Endothelial cell of umbilical vein (primary cell): ENCODE measurements around the gene UGT2A2. TPM values are rescaled to one million over a fixed set of nuclear protein-coding genes. Genes with fewer than 3 reads are reported as not detected.

Experiments
- Bru-seq: library from RNA; stranded (reverse); fragments of 400-500 nt; gene quantifications from one replicate; lab custom pipeline; 2021; lab: Mats Ljungman, UMichigan
- BruChase-seq, 2 experiments: library from RNA; stranded (reverse); fragments of 400-500 nt; gene quantifications; one replicate each; lab custom pipeline; 2021; lab: Mats Ljungman, UMichigan
- BruUV-seq: library from RNA; stranded (reverse); fragments of 400-500 nt; replicated peaks from 2 replicates; lab custom pipeline; 2021; lab: Mats Ljungman, UMichigan
- CTCF ChIA-PET: fragments of 300-600, 350-600 bp; sonication (Branson Sonifier 250); formaldehyde crosslinking; loops from one replicate; lab custom pipeline; 2021; ENCODE audit warnings: antibody characterized with exemption, inconsistent platforms; lab: Charles Lee
- POLR2A ChIA-PET: fragments of 300-600, 350-600 bp; sonication (Branson Sonifier 250); formaldehyde crosslinking; loops from one replicate; lab custom pipeline; 2021; ENCODE audit warnings: antibody characterized with exemption, inconsistent platforms; lab: Charles Lee
- DNase-seq: peaks from one replicate; pipeline ENCODE4 v3.0.0-alpha.2; 2011; ENCODE audit warnings: low read depth, low spot score
- FAIRE-seq: peaks from 2 replicates; lab custom pipeline; 2011; peaks lifted over from hg19 to GRCh38; lab: Jason Lieb, UNC
- H2AFZ ChIP-seq: 2 replicates; pipeline ENCODE4 v1.6.0; 2012; ENCODE audit warnings: low read depth, low read length, control low read depth, inconsistent platforms
- H3K27ac ChIP-seq: 2 replicates; pipeline ENCODE4 v1.5.1; 2011; ENCODE audit warnings: low read depth, mild to moderate bottlenecking, control low read depth, low read length, moderate library complexity; ENCODE audit not compliant: insufficient read depth
- H3K27me3 ChIP-seq, 2 experiments: 2 replicates each; pipeline versions ENCODE4 v1.6.0 to v1.6.1; 2011; ENCODE audit warnings: low read length in 2 of 2, mixed read lengths in 1 of 2; ENCODE audit not compliant: control insufficient read depth in 2 of 2, insufficient read depth in 2 of 2
- H3K36me3 ChIP-seq, 2 experiments: 2 replicates in 1 of 2; 3 replicates in 1 of 2; pipeline ENCODE4 v1.5.1; 2011; ENCODE audit warnings: low read length in 2 of 2, mild to moderate bottlenecking in 1 of 2, moderate library complexity in 1 of 2; ENCODE audit not compliant: control insufficient read depth in 2 of 2, insufficient read depth in 2 of 2; ENCODE audit errors: extremely low read depth in 1 of 2
- H3K4me1 ChIP-seq: 3 replicates; pipeline ENCODE4 v1.5.1; 2011; ENCODE audit warnings: mild to moderate bottlenecking, low read length; ENCODE audit not compliant: control insufficient read depth, insufficient read depth; ENCODE audit errors: extremely low read depth
- H3K4me2 ChIP-seq: 2 replicates; pipeline ENCODE4 v1.6.1; 2011; ENCODE audit warnings: low read length, control low read depth, mixed read lengths; ENCODE audit not compliant: insufficient read depth
- H3K4me3 ChIP-seq, 3 experiments: fragments of 200-600 bp in 1 of 3; sonication (generic), shearing (Covaris generic) in 1 of 3; replicated peaks in 1 of 3; 2 replicates each; pipeline ENCODE4 v1.5.1; 2011 to 2016; ENCODE audit warnings: control low read depth in 3 of 3, low read length in 3 of 3, mild to moderate bottlenecking in 2 of 3, inconsistent platforms in 1 of 3, low read depth in 1 of 3, moderate library complexity in 1 of 3; ENCODE audit not compliant: insufficient read depth in 1 of 3
- H3K79me2 ChIP-seq: 2 replicates; pipeline ENCODE4 v1.6.0; 2012; ENCODE audit warnings: low read length, inconsistent platforms; ENCODE audit not compliant: control insufficient read depth, insufficient read depth
- H3K9ac ChIP-seq: replicated peaks from 2 replicates; pipeline ENCODE3; 2011; ENCODE audit warnings: low read length, control low read depth; ENCODE audit not compliant: insufficient read depth; ENCODE audit errors: extremely low read depth
- H3K9me1 ChIP-seq: replicated peaks from 3 replicates; pipeline ENCODE4 v1.6.0; 2011; ENCODE audit warnings: mild to moderate bottlenecking, low read length; ENCODE audit not compliant: control insufficient read depth, insufficient read depth; ENCODE audit errors: extremely low read depth
- H3K9me3 ChIP-seq: replicated peaks from 2 replicates; pipeline ENCODE4 v1.5.1; 2012; ENCODE audit warnings: low read length, inconsistent platforms; ENCODE audit not compliant: control insufficient read depth, insufficient read depth
- H4K20me1 ChIP-seq: replicated peaks from 2 replicates; pipeline ENCODE3; 2011; ENCODE audit warnings: mild to moderate bottlenecking, low read length; ENCODE audit not compliant: control insufficient read depth, insufficient read depth; ENCODE audit errors: extremely low read depth
- EZH2 ChIP-seq: IDR thresholded peaks from 2 replicates; pipeline ENCODE4 v1.6.1; 2012; ENCODE audit warnings: borderline replicate concordance, low read depth, mild to moderate bottlenecking, moderate library complexity, low read length, inconsistent platforms; ENCODE audit not compliant: severe bottlenecking
- FOS ChIP-seq: IDR thresholded peaks from 2 replicates; pipeline ENCODE4 v1.6.1; 2011; ENCODE audit warnings: mild to moderate bottlenecking, low read length, moderate library complexity, borderline replicate concordance; ENCODE audit not compliant: insufficient read depth
- GATA2 ChIP-seq: IDR thresholded peaks from 2 replicates; pipeline ENCODE4 v1.7.0; 2011; ENCODE audit warnings: low read depth, mild to moderate bottlenecking, moderate library complexity, mixed read lengths, low read length; ENCODE audit not compliant: insufficient read length, insufficient read depth
- JUN ChIP-seq: IDR thresholded peaks from 2 replicates; pipeline ENCODE4 v1.6.1; 2011; ENCODE audit warnings: borderline replicate concordance, low read depth; ENCODE audit not compliant: insufficient read length, insufficient read depth
- MYC ChIP-seq: IDR thresholded peaks from one replicate; pipeline ENCODE4 v1.6.1; 2011; ENCODE audit warnings: mild to moderate bottlenecking, low read depth, low read length
- POLR2A ChIP-seq: IDR thresholded peaks from 2 replicates; pipeline ENCODE4 v1.6.1; 2012; ENCODE audit warnings: low read depth, mild to moderate bottlenecking, control low read depth, low read length
- POLR2AphosphoS5 ChIP-seq: IDR thresholded peaks from 2 replicates; pipeline ENCODE4 v1.6.1; 2012; ENCODE audit warnings: low read depth, mild to moderate bottlenecking, control low read depth, low read length, moderate library complexity; ENCODE audit not compliant: insufficient read depth
- dilution Hi-C: fragments of 300-500 bp; cut with MboI; formaldehyde crosslinking; loops from one replicate; pipeline ENCODE4 v1.15.0; 2019; ENCODE audit warnings: low sequenced_read_pairs; ENCODE audit not compliant: extremely low pct_ligation_motif_present
- intact Hi-C: fragments of 100-400 bp; cut with micrococcal nuclease; formaldehyde crosslinking; loops from one replicate; pipeline ENCODE4 v1.10.0; 2022
- long read RNA-seq: library from polyadenylated mRNA; stranded (forward); transcript quantifications from one replicate; pipeline ENCODE4 v2.0.0, GENCODE V29; 2021
- polyA minus RNA-seq, 3 experiments: library from RNA; depleted of rRNA, polyadenylated mRNA; stranded (reverse); fragments of >200 nt; gene quantifications; 1 replicate in 1 of 3; 2 replicates in 2 of 3; pipeline ENCODE4 v1.2.3, GENCODE V29; 2011
- polyA plus RNA-seq, 4 experiments: library from polyadenylated mRNA; depleted of rRNA in 3 of 4; stranded (reverse) in 3 of 4; unstranded in 1 of 4; fragments of >200 nt; gene quantifications; 2 replicates each; pipeline versions ENCODE4 v1.2.1 to v1.2.3, GENCODE V29; 2011 to 2012; ENCODE audit warnings: missing spikeins in 1 of 4
- total RNA-seq: library from RNA; stranded (reverse); gene quantifications from 2 replicates; pipeline ENCODE4 v1.2.3, GENCODE V29; 2021
- TF ChIP-seq, protein P1 (sequence below), 2 donors: IDR thresholded peaks; 1 replicate in 1 of 2; 2 replicates in 1 of 2; pipeline ENCODE4 v1.5.1; 2011; ENCODE audit warnings: low read length in 2 of 2, mild to moderate bottlenecking in 2 of 2, moderate library complexity in 2 of 2, control low read depth in 1 of 2, inconsistent platforms in 1 of 2, low read depth in 1 of 2; ENCODE audit not compliant: insufficient read depth in 1 of 2; ENCODE audit errors: extremely low read depth in 1 of 2
- TF ChIP-seq, protein P2 (sequence below): IDR thresholded peaks from 2 replicates; pipeline ENCODE4 v1.6.1; 2011; ENCODE audit not compliant: insufficient read depth, insufficient read length

UGT2A2 gene
- total RNA-seq (not detected in 2 replicates), polyA plus RNA-seq (not detected in 2 replicates), polyA minus RNA-seq (not detected in 2 replicates), Bru-seq, nascent RNA (not detected), BruChase-seq, experiment 1, labeled RNA remaining after a 6-hour chase (not detected), BruChase-seq, experiment 2, labeled RNA remaining after a 2-hour chase (not detected)
- not detected in 2 replicates for polyA plus RNA-seq (2011; cell fraction: cytosol; rRNA removed)
- 0.16 and 0.18 TPM in 2 replicates for polyA plus RNA-seq (2011; cell fraction: nucleus; rRNA removed)
- not detected in 2 replicates for polyA plus RNA-seq (2012)
- polyA minus RNA-seq (2011; cell fraction: cytosol; rRNA and poly(A)+ RNA removed): not detected
- not detected in 2 replicates for polyA minus RNA-seq (2011; cell fraction: nucleus; rRNA and poly(A)+ RNA removed)
- long read RNA-seq: 0 reads

DNA sequence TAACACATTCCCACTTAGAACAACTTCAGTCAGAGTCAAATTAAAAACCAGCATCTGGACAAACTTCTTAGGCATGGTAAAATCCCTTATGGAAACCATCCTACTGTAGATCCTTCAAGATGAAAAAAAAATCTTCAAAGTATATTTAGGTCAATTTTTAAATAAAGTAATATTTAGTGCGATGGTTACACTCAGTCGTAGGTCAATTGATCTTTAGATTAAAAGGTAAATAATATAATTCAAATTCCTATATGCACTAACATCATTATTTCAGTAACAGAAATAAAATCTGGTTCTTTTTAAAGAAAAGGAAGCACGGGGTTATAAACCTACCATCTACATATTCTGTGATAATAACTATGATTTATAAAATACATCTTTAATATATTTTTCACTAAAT lies at the start of gene UGT2A2:
Gene UGT2A2, minus strand, starts transcription at position 101 of the 400 bp plus-strand sequence. Its CDS starts 2 bp downstream, at position 99.
- H3K9me1 ChIP-seq: no peaks in the 10 kb centered on the region
- ChIA-PET POLR2A (no interaction called here), CTCF (no interaction called here)
- dilution Hi-C loops (no loop called here), intact Hi-C loops (no loop called here)
- H3K36me3 ChIP-seq: no peaks in the 10 kb centered on the region
- no TSS peak for BruUV-seq
- TF ChIP-seq EZH2 (no peak), GATA2 (no peak), POLR2AphosphoS5 (no peak), JUN (no peak), POLR2A (no peak), MYC (no peak), FOS (no peak)
- TF ChIP-seq, protein P1, sequence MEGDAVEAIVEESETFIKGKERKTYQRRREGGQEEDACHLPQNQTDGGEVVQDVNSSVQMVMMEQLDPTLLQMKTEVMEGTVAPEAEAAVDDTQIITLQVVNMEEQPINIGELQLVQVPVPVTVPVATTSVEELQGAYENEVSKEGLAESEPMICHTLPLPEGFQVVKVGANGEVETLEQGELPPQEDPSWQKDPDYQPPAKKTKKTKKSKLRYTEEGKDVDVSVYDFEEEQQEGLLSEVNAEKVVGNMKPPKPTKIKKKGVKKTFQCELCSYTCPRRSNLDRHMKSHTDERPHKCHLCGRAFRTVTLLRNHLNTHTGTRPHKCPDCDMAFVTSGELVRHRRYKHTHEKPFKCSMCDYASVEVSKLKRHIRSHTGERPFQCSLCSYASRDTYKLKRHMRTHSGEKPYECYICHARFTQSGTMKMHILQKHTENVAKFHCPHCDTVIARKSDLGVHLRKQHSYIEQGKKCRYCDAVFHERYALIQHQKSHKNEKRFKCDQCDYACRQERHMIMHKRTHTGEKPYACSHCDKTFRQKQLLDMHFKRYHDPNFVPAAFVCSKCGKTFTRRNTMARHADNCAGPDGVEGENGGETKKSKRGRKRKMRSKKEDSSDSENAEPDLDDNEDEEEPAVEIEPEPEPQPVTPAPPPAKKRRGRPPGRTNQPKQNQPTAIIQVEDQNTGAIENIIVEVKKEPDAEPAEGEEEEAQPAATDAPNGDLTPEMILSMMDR (IDR thresholded peaks at IDR 0.05; ENCODE audit: extremely low read depth in 1 of 2, insufficient read depth in 1 of 2, low read depth in 1 of 2, low read length in 2 of 2): no peak
- TF ChIP-seq, protein P2, sequence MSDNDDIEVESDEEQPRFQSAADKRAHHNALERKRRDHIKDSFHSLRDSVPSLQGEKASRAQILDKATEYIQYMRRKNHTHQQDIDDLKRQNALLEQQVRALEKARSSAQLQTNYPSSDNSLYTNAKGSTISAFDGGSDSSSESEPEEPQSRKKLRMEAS: no peak
- FAIRE-seq (no peak), DNase-seq (no peak)
- H3K9me3 ChIP-seq: no peaks in the 10 kb centered on the region
- H2AFZ ChIP-seq: no peak within 1 kb of the TSS
- H3K9ac ChIP-seq: no peak within 1 kb of the TSS
- H3K4me2 ChIP-seq: no peak within 1 kb of the TSS
- no peaks in the 10 kb centered on the region for H3K79me2 ChIP-seq
- H3K27me3 ChIP-seq: no peaks in the 10 kb centered on the region
- no peak within 1 kb of the TSS for H3K4me3 ChIP-seq
- no peaks in the 10 kb centered on the region for H4K20me1 ChIP-seq
- no peaks in the 10 kb centered on the region for H3K4me1 ChIP-seq
- no peak within 1 kb of the TSS for H3K27ac ChIP-seq
